Stimulated activated CD4-positive, alpha-beta T cell treated with anti-CD3 and anti-CD28 coated beads, Interleukin-1b, Interleukin-23, amount 100 ng/mL, for 1 hour (primary cell): ENCODE data around the gene TRAF3IP3.

Experiments
- DNase-seq, 2 donors: peaks; one replicate each; pipeline ENCODE4 v3.0.0-alpha.2; 2020; ENCODE audit warnings: low read depth in 2 of 2

The TRAF3IP3 gene

DNA sequence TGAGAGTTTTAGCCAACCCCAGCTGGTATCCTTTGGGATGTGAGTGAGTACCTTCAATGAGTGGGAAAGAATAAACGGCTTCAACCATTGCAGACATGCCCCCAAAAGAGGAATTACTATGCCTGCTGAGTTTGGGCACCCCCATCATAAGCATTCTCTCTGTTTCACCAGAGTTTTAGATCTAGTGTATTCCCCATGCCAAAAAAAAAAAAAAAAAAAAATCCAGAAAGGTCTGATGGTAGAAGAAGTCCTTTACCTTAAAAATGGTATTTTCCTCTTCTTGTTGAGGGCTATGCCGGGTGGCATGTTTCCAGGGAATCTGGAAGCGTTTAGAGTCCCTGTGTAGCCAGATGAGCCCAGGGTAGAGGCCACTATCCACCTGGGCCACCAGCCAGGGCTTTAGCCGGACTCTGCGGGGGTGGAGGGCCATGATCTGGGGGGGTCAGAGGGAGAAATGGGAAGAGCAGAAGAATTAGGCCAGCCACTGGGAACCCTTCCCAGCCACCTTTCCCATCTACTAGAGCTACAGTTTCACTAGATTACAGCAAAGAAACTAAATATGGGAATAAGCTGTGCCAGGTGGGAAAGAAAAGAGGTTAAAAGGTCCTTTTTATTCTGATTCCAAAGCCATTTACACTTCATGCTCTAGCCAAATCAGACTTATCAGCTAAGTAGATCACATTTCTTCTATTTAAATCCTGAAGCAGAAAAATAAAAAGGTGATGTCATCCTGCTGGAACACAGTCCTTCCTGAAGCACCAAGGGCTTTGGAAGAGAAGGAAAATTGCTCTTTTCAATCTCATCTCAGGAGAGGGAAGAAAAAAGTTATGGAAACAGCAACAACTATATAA lies 45.4 kb downstream of the TRAF3IP3 start:
- DNase-seq: no peak

DNA sequence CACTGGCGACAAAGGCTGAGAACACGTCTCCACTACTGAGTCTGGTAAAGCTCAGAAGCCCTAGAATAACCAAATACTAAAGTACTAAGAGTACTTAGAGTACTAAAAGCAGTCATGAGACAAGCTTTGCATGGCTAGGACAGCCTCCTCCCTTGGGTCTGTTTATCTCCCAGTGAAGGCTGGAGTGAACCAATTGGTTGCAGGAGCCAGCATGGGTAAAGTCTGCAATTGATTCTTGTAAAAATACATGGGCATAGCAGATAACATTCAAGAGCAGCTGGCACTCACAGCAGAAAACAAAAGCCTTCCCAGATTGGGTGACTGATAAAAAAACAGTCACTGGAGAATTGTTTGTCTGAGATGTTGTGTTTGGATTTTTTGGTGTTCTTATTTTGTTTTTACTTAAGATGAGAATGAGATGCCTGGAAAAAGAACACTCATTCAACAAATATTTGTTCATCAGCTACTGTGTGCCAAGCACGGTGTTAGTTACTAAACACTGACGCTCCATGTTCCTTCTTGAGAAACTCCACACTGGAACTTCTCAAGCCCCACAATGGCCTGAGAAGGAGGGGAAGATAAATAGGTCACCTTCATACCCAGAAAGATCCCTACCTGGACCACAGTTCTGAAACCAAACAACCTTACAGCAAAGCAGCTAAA lies 46.4 kb downstream of the TRAF3IP3 start:
- DNase-seq: no peak

DNA sequence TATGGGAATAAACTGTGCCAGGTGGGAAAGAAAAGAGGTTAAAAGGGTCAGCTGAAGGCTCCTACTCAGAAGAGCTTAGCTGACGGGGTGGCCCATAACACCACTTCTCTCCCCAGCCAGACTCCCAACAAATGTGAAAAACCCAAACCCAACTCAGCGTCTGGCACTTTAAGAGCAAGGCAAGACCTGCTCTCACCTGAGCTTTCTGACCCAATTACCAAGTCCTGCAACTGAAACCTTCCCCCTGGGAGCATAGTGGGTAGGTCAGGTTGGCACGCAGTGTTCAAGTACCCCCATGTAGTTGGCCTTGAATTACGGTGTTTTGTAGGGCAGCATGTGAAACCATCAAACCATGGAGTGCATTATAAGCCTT lies 46.9 kb downstream of the TRAF3IP3 start:
- no peak for DNase-seq

DNA sequence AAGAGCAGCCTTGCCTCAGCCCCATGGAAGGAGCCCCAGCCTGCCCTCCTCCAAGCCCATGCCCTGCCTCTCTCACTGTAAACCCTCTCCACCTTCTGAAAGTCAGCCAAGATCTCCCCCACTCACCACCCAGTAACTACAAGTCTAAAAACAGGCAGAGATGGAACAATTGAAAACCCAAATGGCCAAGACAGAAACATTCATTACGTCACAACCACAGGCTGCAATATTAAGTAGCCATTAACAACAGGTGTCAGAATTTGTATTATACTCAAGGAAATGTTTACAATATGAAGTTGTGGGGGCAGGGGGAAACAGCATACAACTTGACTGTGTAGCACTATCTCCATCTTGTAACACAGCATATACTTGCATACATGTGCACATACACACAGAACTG lies 47.7 kb downstream of the TRAF3IP3 start:
- DNase-seq: no peak

DNA sequence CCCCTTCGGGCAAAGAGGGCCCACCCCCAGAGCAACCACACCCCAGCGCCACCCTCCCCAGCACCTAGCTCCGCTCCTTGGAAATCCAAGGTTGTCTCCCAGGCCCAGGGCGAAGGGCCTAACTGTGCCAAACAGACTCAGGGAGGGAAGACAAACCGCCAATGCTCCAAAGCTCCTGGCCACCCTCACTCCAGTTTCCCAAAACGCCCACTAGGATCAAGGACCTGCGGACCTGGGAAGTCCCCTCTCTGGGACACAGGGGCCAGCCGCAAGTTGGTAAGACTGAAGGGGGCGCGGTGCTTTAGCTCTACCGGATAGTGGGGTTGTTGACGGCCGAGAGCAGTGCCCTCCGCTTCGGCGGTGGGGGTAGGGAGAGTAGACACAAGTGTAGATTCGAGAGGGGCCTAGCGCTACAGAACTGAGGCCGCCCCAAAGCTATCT lies 49.5 kb downstream of the TRAF3IP3 start:
- no peak for DNase-seq

DNA sequence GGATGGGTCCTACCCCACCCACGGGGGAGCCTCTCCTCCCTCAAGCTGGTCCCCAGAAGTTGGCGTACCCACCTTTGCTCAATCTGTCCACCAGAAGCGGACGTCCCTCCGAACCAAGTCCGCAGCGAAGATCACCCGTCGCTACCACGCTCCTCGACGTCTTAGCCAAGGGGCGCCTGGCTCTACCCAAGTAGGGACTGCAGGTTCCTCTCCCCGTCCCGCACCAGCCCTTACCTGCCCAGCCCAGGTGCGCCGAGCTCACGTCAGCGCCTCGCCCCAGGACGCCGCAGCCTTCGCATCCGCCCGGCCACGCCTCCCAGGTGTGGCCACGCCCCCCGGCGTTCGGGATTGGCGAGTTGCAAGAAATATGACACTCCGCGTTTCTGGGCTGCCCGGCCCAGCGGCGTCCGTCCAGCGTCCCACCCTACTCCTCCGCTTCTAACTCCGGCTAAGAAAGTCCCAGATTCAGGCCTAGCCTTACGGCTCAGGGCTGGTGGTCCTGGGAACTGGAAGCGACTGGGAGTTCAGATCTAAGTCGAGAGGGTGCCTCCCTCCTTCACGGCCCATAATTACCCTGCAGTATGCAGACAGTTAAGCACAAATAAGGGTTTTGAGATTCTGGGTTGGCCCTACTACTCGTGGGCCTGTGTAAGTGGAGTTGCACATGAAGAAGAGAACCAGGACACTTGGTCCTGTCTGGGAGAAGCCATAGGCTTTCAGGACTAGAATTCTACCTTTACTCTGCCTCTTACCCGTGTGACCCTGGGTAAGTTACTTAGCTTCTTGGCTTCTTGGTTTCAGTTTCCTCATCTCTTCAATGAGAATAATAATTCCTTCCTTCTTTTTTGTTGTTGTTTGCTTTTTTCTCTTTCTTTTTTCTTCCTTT lies 50.3 kb downstream of the TRAF3IP3 start, which contains the start of gene IRF6:
IRF6 (minus strand) TSS at position 268 of the 886 bp plus-strand sequence. CDS start 4,729 bp downstream, outside the sequence.
- DNase-seq: peak in 1 of 2 donors; percentile 51

DNA sequence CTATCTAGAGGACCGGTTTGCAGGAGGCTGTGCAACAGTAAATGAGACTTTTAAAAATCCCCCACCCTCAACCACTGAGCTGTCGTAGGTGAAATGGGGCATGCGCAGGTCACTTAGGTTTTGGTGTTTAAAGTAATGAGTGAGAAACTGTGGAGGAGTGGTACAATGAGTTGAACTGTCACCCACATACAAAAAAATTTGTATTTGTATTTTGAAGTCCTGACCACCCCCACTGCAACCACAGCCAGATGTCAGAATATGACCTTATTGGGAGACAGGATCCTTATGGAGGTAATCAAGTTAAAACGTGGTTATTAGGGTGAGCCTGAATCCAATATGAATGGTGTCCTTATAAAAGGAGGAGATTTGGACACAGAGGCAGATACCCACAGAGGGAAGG lies 51.7 kb downstream of the TRAF3IP3 start:
- DNase-seq: no peak

DNA sequence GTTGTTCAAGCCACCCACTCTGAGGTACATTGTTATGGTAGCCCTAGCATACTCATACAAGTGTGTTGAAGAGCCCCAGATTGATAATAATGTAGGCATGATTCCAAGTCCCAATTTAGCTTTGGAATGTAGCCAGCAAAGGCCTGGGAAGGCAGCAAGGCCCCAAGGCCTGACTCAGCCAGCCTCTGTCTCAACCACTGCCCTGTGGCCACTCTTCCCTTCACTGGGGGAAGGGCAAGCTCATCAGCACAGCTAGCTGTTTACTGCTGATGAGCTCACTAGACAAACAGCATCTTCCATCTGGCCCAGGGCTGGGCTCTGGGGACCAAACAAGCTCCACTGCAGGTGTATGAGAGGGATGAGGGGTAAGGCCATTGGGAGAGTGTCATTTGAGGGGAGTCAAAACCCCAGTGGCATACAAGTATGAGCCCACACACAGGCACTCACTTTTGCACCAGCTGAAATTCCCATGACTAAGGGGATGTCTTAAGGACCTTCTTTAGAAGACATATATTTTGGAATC lies 52.3 kb downstream of the TRAF3IP3 start:
- DNase-seq: no peak

DNA sequence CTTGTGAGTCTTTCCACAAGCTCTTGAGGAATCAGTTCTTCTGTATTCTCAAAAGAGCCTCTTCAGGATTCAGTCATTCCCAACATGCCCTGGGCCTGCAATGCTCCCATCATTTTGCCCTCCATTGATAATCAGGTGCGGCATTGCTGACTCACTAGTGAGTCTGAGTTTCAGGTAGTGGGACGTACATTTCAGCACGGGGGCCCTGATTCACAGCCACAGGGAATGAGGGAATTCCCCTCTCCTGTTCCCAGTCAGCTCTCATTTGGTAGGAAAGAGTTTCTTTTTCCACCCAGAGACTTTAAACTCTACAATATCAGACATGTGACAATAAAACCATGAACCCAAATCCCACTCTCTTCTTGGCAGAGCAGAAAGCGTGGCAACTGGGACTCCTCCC lies 53.8 kb downstream of the TRAF3IP3 start:
- no peak for DNase-seq

DNA sequence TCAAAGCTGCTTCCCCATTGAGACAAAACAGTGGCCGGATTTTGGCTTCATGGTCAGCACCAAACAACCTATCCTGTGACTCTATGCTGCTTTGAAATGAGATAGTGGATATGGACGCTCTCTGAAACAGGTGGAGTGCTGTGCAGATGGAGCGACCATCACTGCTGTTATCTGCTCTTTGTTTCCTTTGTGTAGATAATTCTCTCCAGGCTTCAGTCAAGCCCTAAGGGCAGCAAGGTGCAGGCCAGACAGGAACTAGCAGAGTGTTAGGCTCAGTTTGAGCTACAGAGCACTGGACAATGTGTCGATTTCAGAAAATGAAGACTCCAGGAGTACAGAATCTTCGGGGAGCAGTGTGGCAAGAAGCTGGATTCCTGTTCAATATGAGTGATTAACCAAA lies 54.9 kb downstream of the TRAF3IP3 start:
- DNase-seq: no peak

DNA sequence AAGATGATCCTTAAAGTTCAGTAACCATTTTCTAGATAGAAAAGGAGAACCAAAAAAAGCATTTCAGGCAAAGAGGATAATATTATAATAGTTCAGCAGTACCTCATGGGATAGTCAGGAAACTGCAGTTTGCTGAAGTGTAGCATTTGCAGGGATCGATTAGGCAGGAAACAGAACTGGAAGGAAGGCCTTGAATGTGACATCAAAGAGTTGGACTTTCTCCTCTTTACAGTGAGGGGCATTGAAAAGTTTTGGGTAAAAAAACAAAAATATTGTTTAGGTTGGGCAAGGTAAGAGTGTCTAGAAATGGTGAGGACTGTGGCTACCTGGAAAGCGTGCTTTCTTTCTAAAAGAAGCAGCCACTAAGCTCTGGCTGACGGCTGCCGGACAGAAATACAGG lies 58.0 kb downstream of the TRAF3IP3 start:
- DNase-seq: no peak

DNA sequence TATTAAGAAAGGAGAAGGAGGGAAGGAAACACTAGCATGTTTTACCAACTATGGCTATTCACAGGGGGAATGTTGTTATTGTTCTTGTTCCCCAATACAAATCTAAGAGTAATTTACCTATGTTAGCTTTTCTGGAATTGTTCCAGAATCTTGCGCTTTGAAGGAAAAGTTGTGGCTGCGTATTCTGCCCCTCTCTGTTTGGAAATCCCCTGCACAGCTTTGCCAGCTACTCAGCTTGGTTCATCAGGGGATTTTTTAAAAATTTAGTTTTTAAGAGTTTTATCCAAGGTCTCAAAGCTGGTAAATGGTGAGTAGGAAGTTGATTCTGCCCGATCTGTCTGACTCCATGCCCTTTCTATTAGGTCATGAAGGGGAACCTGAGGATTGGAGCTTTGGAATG lies 59.6 kb downstream of the TRAF3IP3 start:
- no peak for DNase-seq

DNA sequence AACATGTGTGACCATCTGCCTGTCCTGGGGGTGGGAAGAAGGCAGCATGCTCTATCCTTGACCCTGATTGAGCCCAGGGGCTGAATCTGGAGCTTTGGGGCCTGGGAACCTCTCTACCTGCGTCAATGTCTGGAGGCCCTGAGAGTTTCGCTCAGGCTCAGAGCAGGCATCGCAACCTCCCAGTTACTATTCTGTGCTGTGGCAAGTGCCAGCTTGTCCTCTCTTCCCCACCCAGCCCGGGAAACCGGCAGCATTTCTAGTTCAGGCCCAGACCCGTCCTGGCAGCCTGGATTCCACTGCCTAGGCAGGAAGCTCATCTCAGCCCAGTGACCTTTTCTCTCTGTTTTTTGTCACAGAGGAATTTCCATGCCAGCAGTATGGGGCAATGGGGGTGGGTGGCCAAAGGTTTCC lies 60.1 kb downstream of the TRAF3IP3 start:
- no peak for DNase-seq

DNA sequence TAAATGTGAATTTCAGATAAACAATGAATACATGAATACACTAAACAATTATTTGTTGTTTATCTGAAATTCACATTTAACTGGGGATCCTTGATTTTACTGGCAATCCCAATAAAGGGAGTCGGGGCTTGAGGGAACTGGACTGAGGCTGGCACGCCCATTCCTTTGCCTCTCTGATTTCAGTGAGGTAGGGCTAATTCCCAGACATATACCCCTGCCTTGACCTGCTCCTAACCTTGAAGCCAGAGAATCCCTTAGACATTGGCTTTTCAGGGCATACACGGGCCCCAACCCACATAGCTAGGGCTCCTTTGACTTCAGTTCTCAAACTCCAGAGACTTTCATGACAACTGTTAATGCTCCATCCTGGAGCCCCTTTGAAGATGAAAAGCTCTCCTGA lies 61.1 kb downstream of the TRAF3IP3 start:
- DNase-seq: no peak

DNA sequence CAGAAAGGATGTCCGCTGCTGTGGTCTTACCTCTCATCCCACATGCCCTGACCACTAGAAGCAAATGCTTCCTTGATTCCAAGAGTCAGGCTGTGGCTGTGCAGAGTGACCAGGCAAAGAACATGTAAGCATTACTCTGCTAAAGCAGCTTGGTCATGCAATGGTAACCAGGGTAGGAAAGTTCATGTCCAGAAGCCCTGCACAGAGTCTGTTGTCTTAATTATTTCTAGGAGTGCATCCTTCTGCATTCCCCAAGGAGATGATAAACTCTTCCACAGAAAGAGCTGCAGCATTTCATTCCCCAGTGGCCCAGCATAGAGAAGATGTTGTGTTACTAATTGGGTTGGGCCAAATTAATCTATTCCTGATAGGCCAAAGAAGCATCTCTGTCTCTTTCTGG lies 61.8 kb downstream of the TRAF3IP3 start:
- no peak for DNase-seq

DNA sequence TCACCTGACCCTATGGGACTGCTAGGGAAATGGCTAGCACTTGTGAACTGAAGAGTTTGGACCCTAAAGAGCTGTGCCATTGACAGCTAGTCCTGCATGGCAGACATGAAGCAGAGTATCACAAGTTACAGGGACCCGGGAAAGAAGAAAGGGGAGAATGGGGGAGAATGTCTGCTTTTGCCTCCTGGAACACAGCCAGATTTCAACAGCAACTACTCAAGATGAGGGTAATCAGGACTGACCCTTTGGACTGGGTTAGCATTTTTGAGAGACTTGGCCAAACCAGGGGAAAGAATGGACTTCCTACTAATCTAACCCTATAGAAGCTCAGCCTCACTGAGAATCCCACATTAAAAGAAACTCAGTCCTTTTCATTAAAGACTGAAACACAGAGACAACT lies 63.2 kb downstream of the TRAF3IP3 start:
- no peak for DNase-seq

DNA sequence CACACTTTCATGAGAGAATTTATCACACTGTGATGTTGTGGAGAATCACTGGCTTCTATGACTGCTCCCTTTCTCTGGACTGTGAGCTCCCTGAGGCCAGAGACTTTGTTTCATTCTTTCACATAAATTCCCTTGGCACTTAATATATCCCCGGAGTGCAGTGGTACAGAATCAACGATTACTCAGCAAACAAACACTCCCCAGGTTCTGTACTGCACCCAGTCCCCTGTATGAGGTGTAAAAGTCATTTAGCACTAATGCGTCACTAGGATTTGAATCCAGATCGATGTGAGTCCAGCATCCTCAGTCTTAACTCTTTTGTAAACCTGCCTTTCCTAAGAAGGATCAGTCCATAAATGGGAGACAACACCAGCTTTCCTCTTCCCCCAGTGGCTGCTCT lies 65.1 kb downstream of the TRAF3IP3 start:
- no peak for DNase-seq

DNA sequence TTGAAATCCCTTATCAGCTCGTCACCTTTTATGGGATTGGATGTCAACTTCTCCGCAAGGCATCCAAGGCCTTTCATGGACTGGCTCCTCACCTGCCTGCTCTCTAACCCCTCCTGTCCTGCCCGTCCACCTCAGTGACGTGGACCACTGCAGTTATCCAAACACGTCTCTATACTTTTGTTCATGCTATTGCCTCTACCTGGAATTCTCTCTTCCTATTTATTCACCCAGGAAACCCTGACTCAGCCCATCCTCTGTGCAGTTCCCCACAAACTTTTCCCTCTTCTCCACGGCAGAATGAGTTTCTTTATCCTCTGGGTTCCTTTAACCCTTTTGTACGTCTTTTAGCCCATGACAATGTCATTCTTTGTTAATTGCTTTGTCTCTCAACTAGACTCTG lies 66.9 kb downstream of the TRAF3IP3 start:
- no peak for DNase-seq

DNA sequence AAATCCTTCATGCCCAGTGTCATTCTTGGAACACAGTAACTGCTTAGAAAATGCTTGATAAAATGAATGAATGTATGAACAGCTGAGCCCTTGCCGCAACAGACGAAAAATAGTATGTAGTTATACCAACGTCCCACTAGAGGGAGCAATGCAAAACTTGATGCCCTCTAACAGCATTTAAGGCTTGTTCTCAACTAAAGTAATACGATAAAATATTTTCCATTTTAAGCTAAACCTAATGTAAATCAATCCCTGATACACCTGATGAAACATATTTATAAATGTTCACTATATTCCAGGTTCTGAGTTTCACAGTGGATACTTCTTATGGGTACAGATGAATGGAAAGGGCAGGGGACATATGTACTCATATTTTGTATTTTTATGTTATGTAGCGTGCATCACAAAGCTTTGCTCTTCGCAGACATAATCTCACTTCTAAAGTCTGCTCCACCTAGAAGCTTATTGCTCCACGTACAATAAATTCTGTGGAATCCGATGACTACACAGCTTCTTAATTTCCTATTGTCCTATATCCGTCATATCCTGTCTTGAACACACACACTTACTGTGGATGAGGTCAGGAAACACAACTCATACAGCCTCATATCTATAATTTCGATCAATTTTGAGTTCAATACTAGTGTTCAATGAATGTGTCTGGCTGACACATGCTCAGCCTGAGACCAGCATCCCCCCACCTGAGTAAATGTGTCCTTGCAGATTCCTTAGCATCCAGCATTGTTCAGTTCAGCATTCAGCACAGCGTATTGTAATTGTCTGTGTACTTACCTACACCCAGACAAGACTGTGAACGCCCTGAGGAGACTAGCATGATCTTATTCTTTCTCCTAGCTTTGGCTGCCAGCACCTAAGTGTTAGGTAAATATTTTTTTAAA lies 67.5 kb downstream of the TRAF3IP3 start:
- no peak for DNase-seq

DNA sequence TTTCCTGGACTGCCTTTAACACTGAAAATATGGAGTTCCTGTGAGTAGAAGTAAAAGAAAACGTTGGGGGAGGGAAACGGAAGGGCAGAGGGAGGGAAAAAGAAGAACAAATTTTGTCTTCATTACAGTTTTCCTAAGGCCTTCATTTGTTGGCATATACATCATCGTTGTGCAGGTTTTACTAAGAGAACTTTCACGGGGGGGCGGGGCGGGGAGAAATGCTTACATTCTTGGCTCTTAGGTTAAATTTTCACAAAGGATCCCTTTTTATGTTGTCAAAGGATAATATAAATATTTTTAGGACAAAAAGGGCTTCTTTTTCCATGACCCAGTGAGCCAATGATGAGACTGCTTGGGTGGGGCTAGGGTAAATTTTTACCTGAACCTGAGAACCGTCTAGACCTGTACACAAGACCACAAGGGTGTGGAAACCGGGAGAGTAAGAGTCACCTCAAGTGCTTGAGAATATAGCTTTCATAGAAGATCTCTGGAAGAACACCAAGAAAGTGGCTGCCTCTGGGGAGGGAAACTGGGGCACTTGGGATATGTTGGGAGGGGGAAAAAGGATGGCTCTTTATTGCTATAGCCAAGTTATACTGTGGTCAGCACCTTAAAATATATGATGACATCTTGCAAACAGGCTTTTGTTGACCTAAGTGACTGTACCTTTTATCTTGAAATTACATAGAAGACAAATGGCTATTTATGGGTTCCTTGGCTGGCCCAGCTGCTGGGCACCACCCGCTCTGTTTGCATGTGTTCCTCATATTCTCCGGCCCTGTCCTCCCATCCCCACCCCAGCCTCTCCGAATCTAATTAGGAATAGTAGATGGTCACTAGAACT lies 70.0 kb downstream of the TRAF3IP3 start:
- DNase-seq: no peak
